IMR-90 (cell line): ENCODE measurements around the gene SLC3A2. TPM values are rescaled to one million over a fixed set of nuclear protein-coding genes. Genes with fewer than 3 reads are reported as not detected.

Experiments
- ATAC-seq: fragments of 200-7000 bp; cut with Tn5 transposase; 2 replicates; pipeline ENCODE4 v1.9.1; 2020; ENCODE audit warnings: low read depth, mild to moderate bottlenecking, moderate library complexity
- BruUV-seq: library from RNA; stranded (reverse); fragments of 400-500 nt; replicated peaks from 2 replicates; lab custom pipeline; 2021; lab: Mats Ljungman, UMichigan
- CTCF ChIA-PET: fragments of 300-600 bp; formaldehyde crosslinking; extraction: SDS; loops from one replicate; lab custom pipeline; 2021; ENCODE audit warnings: antibody characterized with exemption; lab: Yijun Ruan, JAX
- POLR2A ChIA-PET: fragments of 300-600 bp; sonication (Branson Sonifier 250); formaldehyde crosslinking; loops from one replicate; lab custom pipeline; 2022; ENCODE audit warnings: antibody characterized with exemption; ENCODE audit not compliant: unreplicated experiment; lab: Charles Lee
- DNase-seq: peaks from one replicate; pipeline ENCODE4 v3.0.0; 2013
- H2AFZ ChIP-seq: replicated peaks from 2 replicates; pipeline ENCODE3; 2013; ENCODE audit warnings: low read length, mild to moderate bottlenecking; ENCODE audit not compliant: poor library complexity
- H2AK5ac ChIP-seq: 2 replicates; pipeline ENCODE4 v1.6.1; 2013; ENCODE audit warnings: low read depth, low read length, inconsistent platforms
- H2AK9ac ChIP-seq: replicated peaks from 2 replicates; pipeline ENCODE3; 2013; ENCODE audit warnings: mild to moderate bottlenecking, low read depth, low read length, moderate library complexity; ENCODE audit not compliant: poor library complexity
- H2BK120ac ChIP-seq: 2 replicates; pipeline ENCODE4 v1.6.1; 2013; ENCODE audit warnings: low read depth, low read length, inconsistent platforms
- H2BK15ac ChIP-seq: 3 replicates; pipeline ENCODE4 v1.6.1; 2013; ENCODE audit warnings: low read depth, low read length, inconsistent platforms
- H2BK20ac ChIP-seq: 2 replicates; pipeline ENCODE4 v1.6.1; 2013; ENCODE audit warnings: low read depth, mild to moderate bottlenecking, inconsistent platforms, low read length, moderate library complexity
- H2BK5ac ChIP-seq: 2 replicates; pipeline ENCODE4 v1.6.1; 2013; ENCODE audit warnings: mild to moderate bottlenecking, low read depth, low read length, inconsistent platforms; ENCODE audit not compliant: poor library complexity, severe bottlenecking
- H3K14ac ChIP-seq: replicated peaks from 2 replicates; pipeline ENCODE4 v1.6.1; 2013; ENCODE audit warnings: low read depth, low read length, inconsistent platforms
- H3K18ac ChIP-seq: 2 replicates; pipeline ENCODE4 v1.6.1; 2013; ENCODE audit warnings: low read depth, low read length, control low read depth
- H3K23ac ChIP-seq: 2 replicates; pipeline ENCODE4 v1.6.1; 2013; ENCODE audit warnings: low read depth, low read length, inconsistent platforms
- H3K27ac ChIP-seq: 2 replicates; pipeline ENCODE4 v1.5.1; 2013; ENCODE audit warnings: mild to moderate bottlenecking, control low read depth, low read length; ENCODE audit not compliant: insufficient read depth
- H3K27me3 ChIP-seq: 2 replicates; pipeline ENCODE4 v1.6.1; 2013; ENCODE audit warnings: low read length; ENCODE audit not compliant: control insufficient read depth, insufficient read depth
- H3K36me3 ChIP-seq: 2 replicates; pipeline ENCODE4 v1.6.1; 2013; ENCODE audit warnings: low read length, mixed read lengths; ENCODE audit not compliant: control insufficient read depth, insufficient read depth
- H3K4ac ChIP-seq: 2 replicates; pipeline ENCODE4 v1.6.1; 2013; ENCODE audit warnings: low read depth, low read length, inconsistent platforms
- H3K4me1 ChIP-seq: 2 replicates; pipeline ENCODE4 v1.6.1; 2013; ENCODE audit warnings: low read length, mixed read lengths; ENCODE audit not compliant: control insufficient read depth, insufficient read depth
- H3K4me2 ChIP-seq: 2 replicates; pipeline ENCODE4 v1.6.1; 2013; ENCODE audit warnings: low read depth, mild to moderate bottlenecking, control low read depth, low read length, moderate library complexity
- H3K4me3 ChIP-seq: 2 replicates; pipeline ENCODE4 v1.5.1; 2013; ENCODE audit warnings: low read depth, mild to moderate bottlenecking, control low read depth, low read length, moderate library complexity; ENCODE audit not compliant: insufficient read depth
- H3K56ac ChIP-seq: 2 replicates; pipeline ENCODE4 v1.6.1; 2013; ENCODE audit warnings: low read length, inconsistent platforms; ENCODE audit not compliant: insufficient read depth; ENCODE audit errors: extremely low read depth
- H3K79me1 ChIP-seq, 2 experiments: 2 replicates each; pipeline ENCODE4 v1.6.1; 2013; ENCODE audit warnings: low read length in 2 of 2, inconsistent platforms in 1 of 2, low read depth in 1 of 2
- H3K9ac ChIP-seq: 2 replicates; pipeline ENCODE4 v1.6.1; 2013; ENCODE audit warnings: low read depth, low read length, control low read depth
- H3K9me1 ChIP-seq: 2 replicates; pipeline ENCODE4 v1.6.1; 2013; ENCODE audit warnings: low read length, inconsistent platforms; ENCODE audit not compliant: insufficient read depth
- H3K9me3 ChIP-seq: 2 replicates; pipeline ENCODE4 v1.6.1; 2013; ENCODE audit warnings: low read length; ENCODE audit not compliant: control insufficient read depth, insufficient read depth
- H4K20me1 ChIP-seq: 2 replicates; pipeline ENCODE4 v1.6.1; 2013; ENCODE audit warnings: low read length, inconsistent platforms; ENCODE audit not compliant: insufficient read depth
- H4K5ac ChIP-seq: 2 replicates; pipeline ENCODE4 v1.6.1; 2013; ENCODE audit warnings: mild to moderate bottlenecking, low read depth, low read length, control low read depth
- H4K8ac ChIP-seq, 2 experiments: 2 replicates each; pipeline ENCODE4 v1.6.1; 2013; ENCODE audit warnings: low read depth in 2 of 2, low read length in 2 of 2, control low read depth in 1 of 2, inconsistent platforms in 1 of 2
- H4K91ac ChIP-seq: 2 replicates; pipeline ENCODE4 v1.6.1; 2013; ENCODE audit warnings: low read depth, low read length, inconsistent platforms; ENCODE audit not compliant: insufficient read depth
- CHD1 ChIP-seq: IDR thresholded peaks from 2 replicates; pipeline ENCODE4 v1.6.1; 2012; ENCODE audit warnings: low read depth, low read length, improper control_type of control experiment
- MXI1 ChIP-seq: IDR thresholded peaks from 2 replicates; pipeline ENCODE4 v1.6.1; 2012; ENCODE audit warnings: low read depth, mild to moderate bottlenecking, low read length, moderate library complexity, borderline replicate concordance
- POLR2A ChIP-seq: IDR thresholded peaks from 2 replicates; pipeline ENCODE4 v1.6.1; 2012; ENCODE audit warnings: mild to moderate bottlenecking, low read depth, low read length
- WGBS, 2 experiments: methylation state at CpG; one replicate each; pipeline versions ENCODE4 v1.1.5 to v1.1.7; 2013; ENCODE audit warnings: missing lambda C conversion rate in 2 of 2; ENCODE audit not compliant: insufficient read length in 1 of 2; ENCODE audit errors: extremely low coverage in 2 of 2; 5-methylcytosine and 5-hydroxymethylcytosine counted together
- dilution Hi-C: fragments of 300-500 bp; cut with HindIII; formaldehyde crosslinking; loops from one replicate; pipeline ENCODE4 v1.14.3; 2018; ENCODE audit warnings: low sequenced_read_pairs; ENCODE audit not compliant: unreplicated experiment
- in situ Hi-C: fragments of 300-500 bp; cut with MboI; formaldehyde crosslinking; loops from 3 replicates; pipeline ENCODE4 v1.14.3; 2019; ENCODE audit warnings: low sequenced_read_pairs, inconsistent platforms, mixed read lengths
- intact Hi-C: fragments of 100-400 bp; cut with micrococcal nuclease; formaldehyde crosslinking; loops from 2 replicates; pipeline ENCODE4 v1.10.0; 2022
- polyA plus RNA-seq, 3 experiments: library from polyadenylated mRNA; depleted of rRNA; stranded (reverse); fragments of >200 nt; gene quantifications; 2 replicates each; pipeline ENCODE4 v1.2.3, GENCODE V29; 2012; ENCODE audit warnings: low replicate concordance in 1 of 3
- total RNA-seq: library from RNA; depleted of rRNA; stranded (reverse); fragments of >200 nt; gene quantifications from 2 replicates; pipeline ENCODE4 v1.2.3, GENCODE V29; 2012

The SLC3A2 gene
- total and polyA plus RNA-seq, 2 of the 4 experiments (the other 2 are of a cell fraction), result 140 to 239 TPM

GRCh38 chr11:62847767-62848314, 32.9 kb upstream of the SLC3A2 start:
- POLR2A ChIA-PET, result no interaction called here

More at GRCh38 chr11:62847767-62848314, 32.9 kb upstream of the SLC3A2 start:
- no CpG with 5 or more reads among the region's 1 CpG for WGBS, 2 experiments
- CTCF ChIA-PET, result no interaction called here
- Histone ChIP-seq H3K36me3 (peaks cover 14% of the 10 kb centered on the region), H2BK20ac (no peak overlapping the region), H3K4me2 (no peak overlapping the region), H3K4me3 (no peak overlapping the region), H2BK5ac (no peak overlapping the region), H2AFZ (no peak overlapping the region), H3K27me3 (no peaks in the 10 kb centered on the region), H3K79me1 (peaks cover 2 to 13% of the 10 kb centered on the region in 2 experiments), H4K8ac (no peak overlapping the region), H2BK120ac (no peak overlapping the region), H2AK5ac (no peak overlapping the region), H2BK15ac (no peak overlapping the region), H3K4me1 (no peaks in the 10 kb centered on the region), H3K56ac (no peak overlapping the region), H3K23ac (no peak overlapping the region), H3K9me3 (no peaks in the 10 kb centered on the region), H3K18ac (no peak overlapping the region), H3K14ac (no peak overlapping the region), H3K9ac (no peak overlapping the region), H3K4ac (no peak overlapping the region), H4K20me1 (peaks cover 13% of the 10 kb centered on the region), H2AK9ac (no peak overlapping the region), H3K27ac (no peak overlapping the region), H4K5ac (no peak overlapping the region), H3K9me1 (no peaks in the 10 kb centered on the region), H4K91ac (no peak overlapping the region)
- ATAC-seq (no peak), DNase-seq (no peak)
- no TSS peak for BruUV-seq
- TF ChIP-seq MXI1, result no peak
- no peak for TF ChIP-seq POLR2A
- no peak for TF ChIP-seq CHD1
- in situ Hi-C loops (no loop called here), intact Hi-C loops (no loop called here), dilution Hi-C loops (no loop called here)
